GM21381 (cell line): Measurements from ENCODE around the gene FIGNL2.
"Not testable (repeated sequence)": the region's sequence is repeated elsewhere in the genome, so short reads cannot be mapped to it uniquely, and the experiment has no call there.

Experiments
- ATAC-seq: cut with Tn5 transposase; IDR thresholded peaks from one replicate; pipeline ENCODE4 v1.9.1; 2021; ENCODE audit warnings: mild to moderate bottlenecking, moderate library complexity; ENCODE audit not compliant: unreplicated experiment

The FIGNL2 gene

GRCh38 chr12:51837286-51837685, 11.2 kb downstream of the FIGNL2 start:
- ATAC-seq = no peak

DNA sequence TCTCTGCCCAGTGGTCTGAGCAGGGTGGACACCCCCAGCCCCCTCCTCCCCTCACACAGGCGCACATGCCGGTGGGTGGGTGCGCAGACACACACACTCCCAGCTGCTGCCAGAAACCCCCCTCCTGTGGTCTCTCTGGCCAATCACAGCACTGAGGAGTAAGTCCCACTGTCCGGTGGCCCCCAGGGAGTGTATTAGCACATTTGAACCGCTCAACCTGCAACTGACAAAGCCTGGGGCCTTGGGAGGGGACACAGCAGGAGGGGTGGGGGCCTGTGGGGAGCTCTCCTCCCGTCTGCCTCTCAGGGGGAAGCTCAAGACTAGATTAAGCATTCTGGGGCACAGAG, 11.7 kb downstream of the FIGNL2 start:
- no peak for ATAC-seq

DNA sequence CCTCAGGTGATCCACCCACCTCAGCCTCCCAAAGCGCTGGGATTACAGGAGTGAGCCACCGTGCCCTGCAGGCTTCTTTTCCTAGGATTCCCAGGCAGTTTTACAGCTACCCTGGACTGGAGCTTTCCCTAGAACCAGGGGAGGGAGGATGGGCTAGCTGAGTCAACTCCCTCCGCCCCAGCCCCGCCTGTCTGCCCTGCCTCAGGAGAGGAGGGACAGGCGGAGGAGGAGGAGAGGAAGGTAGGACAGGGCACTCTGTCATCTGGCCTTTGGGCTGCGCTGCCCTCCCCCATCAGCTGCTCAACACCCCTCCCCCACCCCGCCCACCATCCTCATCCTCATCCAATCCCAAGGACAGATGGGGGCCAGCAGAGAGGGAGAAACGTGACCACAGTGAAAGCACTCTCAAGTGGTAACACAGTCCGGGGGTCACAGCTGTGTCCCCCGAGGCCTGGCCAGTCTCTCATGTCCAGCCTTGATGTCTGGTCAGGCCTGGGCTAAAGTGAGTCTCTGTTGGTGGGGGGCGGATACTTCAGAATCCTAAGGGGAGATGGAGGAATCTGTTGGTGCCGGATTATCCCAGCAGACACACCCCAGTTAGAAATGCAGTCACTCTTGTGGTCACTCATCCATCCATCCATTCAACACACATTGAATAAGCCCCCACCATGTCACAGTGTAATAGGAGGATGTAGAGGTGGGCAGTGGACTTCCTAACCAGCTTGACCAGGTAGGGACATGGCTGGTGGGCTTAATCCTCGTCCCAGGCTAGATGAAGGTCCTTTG, 12.3 kb downstream of the FIGNL2 start:
- ATAC-seq = no peak

DNA sequence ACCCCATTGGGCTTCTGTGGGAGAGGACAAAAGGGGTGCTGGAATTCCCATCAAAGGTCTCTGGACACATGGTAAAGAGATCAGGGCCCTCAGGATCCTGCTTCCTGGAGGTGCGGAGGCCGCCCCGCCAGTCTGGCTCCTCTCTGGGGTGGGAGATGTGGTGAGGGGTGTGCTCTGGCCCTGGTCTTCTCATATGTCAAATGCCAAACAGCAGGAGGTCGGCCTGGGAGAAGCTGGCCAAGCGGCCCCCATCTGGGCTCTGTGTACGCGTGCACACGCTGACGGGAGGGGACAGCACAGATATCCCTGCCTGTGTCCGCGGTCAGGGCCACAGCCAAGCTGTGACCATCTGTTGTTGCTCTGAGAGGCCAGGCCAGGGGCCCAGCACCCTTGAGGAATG, 14.1 kb downstream of the FIGNL2 start:
- ATAC-seq = no peak

- ATAC-seq = no peak
Observed at GRCh38 chr12:51833448-51834227, 14.9 kb downstream of the FIGNL2 start.

GRCh38 chr12:51832354-51833107, 16.0 kb downstream of the FIGNL2 start:
- no peak for ATAC-seq

- not testable (repeated sequence) for ATAC-seq
Observed at GRCh38 chr12:51831817-51832216, 16.7 kb downstream of the FIGNL2 start.

GRCh38 chr12:51829641-51830040, 18.9 kb downstream of the FIGNL2 start:
- ATAC-seq = no peak

DNA sequence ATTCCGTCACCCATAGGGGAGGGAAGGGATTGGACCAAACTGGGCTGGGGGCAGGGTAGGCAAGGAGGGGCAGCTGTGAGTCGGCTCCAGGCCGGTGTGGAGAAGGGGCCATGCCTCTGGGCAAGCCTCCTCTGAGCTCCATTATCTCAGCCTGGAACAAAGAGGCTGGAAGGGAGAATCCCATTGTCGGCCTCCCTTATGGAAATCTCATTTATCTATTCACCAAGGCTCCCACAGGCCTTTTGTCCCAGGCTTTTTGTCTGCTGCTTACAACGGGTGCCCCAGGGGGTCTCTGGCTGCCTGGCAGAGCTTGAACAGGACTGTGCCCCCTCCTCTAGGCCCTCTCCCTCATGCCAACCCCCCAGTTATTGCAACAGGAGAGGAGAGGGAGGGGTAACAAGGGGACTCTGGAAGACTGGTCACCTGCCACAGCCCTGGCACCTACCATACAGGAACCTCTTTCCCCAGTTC, 19.5 kb downstream of the FIGNL2 start:
- no peak for ATAC-seq

DNA sequence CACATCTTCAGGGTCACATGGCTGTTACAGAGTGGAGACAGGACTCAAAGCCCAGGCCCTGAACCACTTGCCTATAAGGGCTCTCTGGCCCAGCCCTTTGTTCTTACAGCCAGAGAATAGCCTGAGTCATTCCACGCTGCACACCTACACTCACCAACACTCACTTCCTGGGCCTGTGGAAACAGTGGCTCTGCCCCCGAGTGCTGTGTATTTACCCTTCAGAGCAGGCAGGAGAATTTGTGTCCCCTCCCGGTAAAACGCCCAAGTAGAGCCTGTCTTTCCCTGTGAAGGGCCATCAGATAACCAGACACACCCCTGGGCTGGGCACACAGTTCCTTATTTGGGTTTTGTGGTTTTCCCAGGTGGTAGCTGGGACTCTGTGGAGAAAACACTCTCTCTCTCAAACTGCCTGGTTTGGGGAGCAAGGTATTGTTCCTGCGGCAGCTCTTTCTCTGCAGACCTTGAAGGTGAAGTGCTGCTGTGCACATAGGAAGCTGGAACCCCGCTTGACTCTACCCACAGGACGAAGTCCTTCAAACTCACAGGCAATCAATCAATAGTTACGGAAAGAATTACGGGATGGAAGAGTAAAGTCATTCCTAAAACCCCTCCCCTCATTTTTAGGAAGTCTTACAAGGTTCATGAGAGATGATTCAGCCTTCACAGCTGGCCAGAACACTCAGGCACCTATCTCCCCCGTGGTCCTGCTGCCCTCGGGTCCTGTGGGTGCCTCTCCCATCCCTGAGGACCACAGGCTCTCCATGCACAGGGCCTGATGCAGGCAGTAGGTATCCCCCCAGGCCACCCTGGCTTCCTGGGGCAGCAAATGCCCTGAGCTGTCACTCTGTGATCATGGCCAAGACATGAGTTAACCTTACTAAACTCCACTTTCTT, 20.3 kb downstream of the FIGNL2 start:
- ATAC-seq = no peak

GRCh38 chr12:51826881-51827280, 21.6 kb downstream of the FIGNL2 start:
- no peak for ATAC-seq

GRCh38 chr12:51825216-51825615, 23.3 kb downstream of the FIGNL2 start:
- no peak for ATAC-seq

- ATAC-seq = no peak
Observed at GRCh38 chr12:51823875-51824565, 24.5 kb downstream of the FIGNL2 start.

DNA sequence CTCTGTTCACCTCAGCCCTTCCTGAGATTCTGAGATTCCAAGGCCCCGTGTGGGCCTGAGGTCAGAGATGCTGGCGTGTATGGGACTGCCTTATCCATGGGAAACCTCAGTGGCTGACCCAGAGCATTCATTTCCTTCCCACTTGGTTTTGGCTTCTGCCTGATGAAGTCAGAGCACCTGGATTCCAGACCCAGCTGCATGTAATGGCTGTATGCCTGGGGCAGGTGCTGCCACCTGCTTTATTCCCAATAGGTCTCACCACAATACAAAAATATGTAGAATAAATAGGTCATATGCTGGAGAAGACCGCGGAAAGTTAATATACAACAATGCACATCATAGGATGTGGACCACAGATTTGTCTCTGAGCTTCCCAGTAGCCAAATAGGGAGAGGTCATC, 25.6 kb downstream of the FIGNL2 start:
- ATAC-seq = no peak

DNA sequence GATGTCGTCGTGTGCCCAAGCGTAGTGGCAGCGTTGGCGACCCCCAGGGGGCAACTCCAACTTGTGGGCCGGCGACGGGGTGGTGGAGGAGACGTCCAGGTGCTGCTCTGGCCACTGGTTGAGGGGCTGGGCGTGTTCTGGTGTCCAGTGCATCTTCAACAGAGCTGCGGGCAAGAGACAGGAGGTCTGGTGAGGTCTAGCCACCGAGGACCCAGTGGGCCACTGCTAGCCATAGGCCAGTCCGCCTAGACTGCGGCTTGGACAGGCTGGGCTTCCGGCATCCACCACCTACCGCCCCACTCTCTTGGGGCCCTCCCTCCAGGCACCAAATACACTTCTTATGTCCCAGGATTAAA, 26.3 kb downstream of the FIGNL2 start:
- ATAC-seq = no peak

DNA sequence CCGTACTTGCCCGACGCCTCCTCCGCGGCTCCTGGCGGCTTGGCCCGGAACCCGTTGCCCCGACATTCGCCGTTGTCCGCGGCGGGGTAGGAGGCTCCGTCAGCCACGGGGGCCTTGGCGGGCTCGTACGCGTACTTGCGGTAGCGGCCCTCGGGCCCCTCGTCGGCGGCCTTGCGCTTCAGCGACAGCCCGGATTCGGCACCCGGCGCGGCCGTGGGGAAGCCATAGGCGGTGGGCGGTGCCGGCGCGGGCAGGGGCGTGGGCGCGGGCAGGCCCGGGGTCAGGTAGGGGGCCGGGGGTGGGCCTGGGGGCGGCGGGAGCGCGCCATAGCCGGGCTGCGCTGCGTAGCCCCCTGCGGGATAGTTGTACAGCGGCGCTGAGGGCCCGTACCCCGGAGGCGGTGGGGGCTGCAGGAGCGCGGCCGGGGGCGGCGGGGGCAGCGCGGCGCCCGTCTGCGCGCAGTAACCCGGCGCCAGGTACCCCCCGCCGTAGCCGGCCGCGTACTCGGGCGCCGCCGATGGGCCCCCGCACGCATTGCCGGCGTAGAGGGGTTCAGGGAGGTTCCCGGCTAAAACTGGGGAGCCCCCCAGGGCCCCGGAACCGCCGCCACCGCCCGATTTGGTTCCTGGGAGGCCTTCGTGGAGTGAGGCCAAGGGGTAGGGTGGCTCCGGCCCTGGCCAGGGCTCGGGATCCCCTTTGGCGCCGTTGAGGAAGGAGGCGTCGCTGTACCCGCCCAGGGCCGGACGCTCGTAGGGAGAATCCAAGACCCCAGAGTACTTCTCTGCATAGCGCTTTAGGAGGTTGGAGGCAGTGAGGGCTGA, 26.9 kb downstream of the FIGNL2 start:
- no peak for ATAC-seq

GRCh38 chr12:51820526-51821439, 27.7 kb downstream of the FIGNL2 start:
- no peak for ATAC-seq
